LNCaP clone FGC (cell line): Measurements from ENCODE around the gene RUVBL1.
A peak's percentile ranks its signal among the peaks of the same experiment; 100 is the strongest.

ENCODE experiments used
- DNase-seq: peaks from one replicate; pipeline ENCODE4 v3.0.0-alpha.2; 2011; ENCODE audit warnings: low read depth
- H3K4me3 ChIP-seq: 2 replicates; pipeline ENCODE4 v1.5.1; 2011; ENCODE audit warnings: mild to moderate bottlenecking, low read depth, low read length, control low read depth
- CTCF ChIP-seq: IDR thresholded peaks from 2 replicates; pipeline ENCODE4 v1.5.1; 2012; ENCODE audit warnings: mild to moderate bottlenecking; ENCODE audit not compliant: control insufficient read depth, insufficient read depth; ENCODE audit errors: extremely low read depth

The RUVBL1 gene

GRCh38 chr3:128113817-128114794 lies 9.5 kb downstream of the RUVBL1 start:
- DNase-seq, result no peak
- H3K4me3 ChIP-seq, result no peak overlapping the region
- TF ChIP-seq CTCF, result no peak

- TF ChIP-seq CTCF, result no peak
- H3K4me3 ChIP-seq, result no peak overlapping the region
- DNase-seq, result no peak
Observed at GRCh38 chr3:128112357-128112968, 11.1 kb downstream of the RUVBL1 start.

GRCh38 chr3:128111147-128111546 lies 12.5 kb downstream of the RUVBL1 start:
- TF ChIP-seq CTCF, result no peak
- DNase-seq, result no peak
- H3K4me3 ChIP-seq, result no peak overlapping the region

- DNase-seq, result peak; percentile 43
- no peak overlapping the region for H3K4me3 ChIP-seq
- no peak for TF ChIP-seq CTCF
Observed at GRCh38 chr3:128107834-128108233, 15.8 kb downstream of the RUVBL1 start.

GRCh38 chr3:128103136-128103676 lies 20.4 kb downstream of the RUVBL1 start:
- H3K4me3 ChIP-seq, result no peak overlapping the region
- TF ChIP-seq CTCF, result no peak
- no peak for DNase-seq

- DNase-seq, result no peak
- no peak for TF ChIP-seq CTCF
- H3K4me3 ChIP-seq, result no peak overlapping the region
Observed at GRCh38 chr3:128100638-128101037, 23.0 kb downstream of the RUVBL1 start.

GRCh38 chr3:128100161-128100560 lies 23.5 kb downstream of the RUVBL1 start:
- DNase-seq, result no peak
- TF ChIP-seq CTCF, result no peak
- no peak overlapping the region for H3K4me3 ChIP-seq
